Mesendoderm (in vitro differentiated cells): ENCODE results near the gene S100A6.

ENCODE experiments used
- DNase-seq: peaks from one replicate; pipeline ENCODE4 v3.0.0; 2013
- H2AK5ac ChIP-seq: 2 replicates; pipeline ENCODE4 v1.6.1; 2013; ENCODE audit warnings: low read length, inconsistent platforms
- H2BK120ac ChIP-seq: 2 replicates; pipeline ENCODE4 v1.6.1; 2013; ENCODE audit warnings: low read depth, mild to moderate bottlenecking, low read length, moderate library complexity, mixed read lengths
- H2BK15ac ChIP-seq: replicated peaks from 2 replicates; pipeline ENCODE4 v1.6.1; 2013; ENCODE audit warnings: low read depth, mild to moderate bottlenecking, moderate library complexity
- H2BK5ac ChIP-seq: 2 replicates; pipeline ENCODE4 v1.6.1; 2013; ENCODE audit warnings: low read length, inconsistent platforms
- H3K18ac ChIP-seq: 2 replicates; pipeline ENCODE4 v1.6.1; 2013; ENCODE audit warnings: mild to moderate bottlenecking, low read length, mixed read lengths
- H3K23ac ChIP-seq: one replicate; pipeline ENCODE4 v1.6.1; 2013; ENCODE audit warnings: low read length
- H3K27ac ChIP-seq: 2 replicates; pipeline ENCODE4 v1.5.1; 2013; ENCODE audit warnings: low read depth, mild to moderate bottlenecking, inconsistent platforms, low read length, moderate library complexity
- H3K27me3 ChIP-seq: 2 replicates; pipeline ENCODE4 v1.6.1; 2013; ENCODE audit warnings: low read length, control low read depth, mild to moderate bottlenecking, inconsistent platforms; ENCODE audit not compliant: insufficient read depth, poor library complexity
- H3K36me3 ChIP-seq: 2 replicates; pipeline ENCODE4 v1.6.1; 2013; ENCODE audit warnings: low read length, inconsistent platforms; ENCODE audit not compliant: control insufficient read depth, insufficient read depth
- H3K4ac ChIP-seq: one replicate; pipeline ENCODE4 v1.6.1; 2013; ENCODE audit warnings: low read depth, mild to moderate bottlenecking, low read length, moderate library complexity
- H3K4me1 ChIP-seq: 2 replicates; pipeline ENCODE4 v1.6.1; 2013; ENCODE audit warnings: low read depth, low read length, inconsistent platforms; ENCODE audit not compliant: control insufficient read depth
- H3K4me2 ChIP-seq: 2 replicates; pipeline ENCODE4 v1.6.1; 2013; ENCODE audit warnings: low read length
- H3K4me3 ChIP-seq: 2 replicates; pipeline ENCODE4 v1.5.1; 2013; ENCODE audit warnings: mild to moderate bottlenecking, low read length
- H3K56ac ChIP-seq: one replicate; pipeline ENCODE4 v1.6.1; 2013; ENCODE audit warnings: low read length
- H3K79me1 ChIP-seq: 2 replicates; pipeline ENCODE4 v1.6.1; 2013; ENCODE audit warnings: low read length, inconsistent platforms
- H3K79me2 ChIP-seq: 2 replicates; pipeline ENCODE4 v1.6.1; 2013; ENCODE audit warnings: mild to moderate bottlenecking, low read length; ENCODE audit not compliant: control insufficient read depth, insufficient read depth
- H3K9ac ChIP-seq: 2 replicates; pipeline ENCODE4 v1.6.1; 2013; ENCODE audit warnings: low read length, inconsistent platforms
- H4K5ac ChIP-seq: one replicate; pipeline ENCODE4 v1.6.1; 2013; ENCODE audit warnings: low read length
- H4K8ac ChIP-seq: one replicate; pipeline ENCODE4 v1.6.1; 2013; ENCODE audit warnings: low read depth, mild to moderate bottlenecking, control low read depth, low read length, moderate library complexity
- WGBS: extraction: QIAGEN DNeasy Blood & Tissue Kit; methylation state at CpG from one replicate; pipeline ENCODE4 v1.1.7; 2013; ENCODE audit warnings: low lambda C conversion rate, missing lambda C conversion rate; ENCODE audit not compliant: insufficient coverage; ENCODE audit errors: extremely low coverage; 5-methylcytosine and 5-hydroxymethylcytosine counted together

Gene S100A6

DNA sequence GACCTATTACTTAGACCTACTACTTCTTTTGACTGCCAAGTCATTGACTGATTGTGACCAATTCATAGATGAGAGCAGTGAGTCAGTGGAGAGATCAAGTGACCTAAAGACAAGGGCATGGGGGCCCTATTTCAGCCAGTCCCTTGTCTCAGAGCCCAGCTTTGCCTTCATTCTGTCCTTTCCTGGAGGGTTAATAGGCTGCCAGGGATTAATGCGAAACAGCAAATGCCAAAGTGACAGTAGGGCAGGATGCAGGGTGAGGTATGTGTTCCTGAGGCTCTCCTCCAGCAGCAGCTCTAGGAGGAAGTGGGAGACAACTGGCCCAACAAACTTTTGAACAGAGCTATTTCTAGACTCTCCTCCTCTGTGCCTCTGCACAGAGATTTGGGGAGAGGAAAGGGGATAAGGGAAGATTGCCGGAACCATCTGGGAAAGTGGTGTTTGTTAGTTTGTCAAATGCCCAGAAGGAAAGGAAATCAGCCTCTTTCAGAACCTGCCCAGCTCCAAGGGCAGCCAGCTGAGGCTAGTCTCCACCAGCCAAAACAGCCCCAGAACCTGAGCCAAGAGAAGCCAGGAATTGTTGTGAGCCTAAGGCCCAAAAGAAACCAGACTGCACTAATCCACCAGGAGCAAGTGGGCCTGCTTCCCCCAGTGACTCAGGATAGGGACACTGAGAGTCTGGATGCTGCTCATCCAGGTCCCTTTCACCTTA is 18.2 kb upstream of the S100A6 start:
- Histone ChIP-seq H3K27ac (no peak overlapping the region), H3K9ac (no peak overlapping the region)
- no peak for DNase-seq

DNA sequence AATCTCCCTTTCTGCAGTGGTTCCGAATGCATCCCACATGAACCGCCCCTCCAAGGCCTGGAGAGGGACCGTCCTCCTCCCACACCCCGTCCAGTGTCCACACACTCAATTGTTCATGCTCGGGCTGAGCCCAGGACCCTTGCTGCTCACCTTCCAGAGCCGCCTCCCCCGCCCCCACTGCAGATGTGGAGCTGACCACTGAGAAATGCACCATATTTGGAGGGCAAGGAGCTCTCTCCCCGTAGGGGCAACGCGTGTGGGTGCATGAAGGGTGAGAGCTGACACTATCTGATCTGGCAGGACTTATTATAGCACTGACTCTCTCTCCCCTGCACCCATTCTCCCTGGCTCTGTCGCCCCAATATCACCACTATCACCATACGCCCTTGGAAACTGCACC is 17.3 kb upstream of the S100A6 start:
- Histone ChIP-seq H3K4me2 (no peak overlapping the region), H4K5ac (no peak overlapping the region), H2BK5ac (no peak overlapping the region), H3K27ac (no peak overlapping the region), H2BK15ac (no peak overlapping the region), H3K4me1 (peaks cover 3% of the 10 kb centered on the region), H3K4me3 (no peak overlapping the region), H3K56ac (no peak overlapping the region), H4K8ac (no peak overlapping the region), H2AK5ac (no peak overlapping the region), H3K27me3 (no peaks in the 10 kb centered on the region), H3K4ac (no peak overlapping the region), H2BK120ac (no peak overlapping the region), H3K18ac (no peak overlapping the region), H3K79me2 (no peaks in the 10 kb centered on the region), H3K79me1 (no peaks in the 10 kb centered on the region), H3K23ac (peak overlapping the region; percentile 50), H3K36me3 (no peaks in the 10 kb centered on the region), H3K9ac (no peak overlapping the region)
- no peak for DNase-seq
- WGBS: no CpG with 5 or more reads among the region's 12 CpGs

More for the DNA sequence above, 18.2 kb upstream of the S100A6 start:
- H3K36me3 ChIP-seq: no peaks in the 10 kb centered on the region
- no peaks in the 10 kb centered on the region for H3K79me1 ChIP-seq
- H3K18ac ChIP-seq: no peak overlapping the region
- no peak overlapping the region for H3K56ac ChIP-seq
- H3K4me1 ChIP-seq: peaks cover 3% of the 10 kb centered on the region
- no peak overlapping the region for H4K8ac ChIP-seq
- H3K4ac ChIP-seq: no peak overlapping the region
- H3K79me2 ChIP-seq: no peaks in the 10 kb centered on the region
- no peak overlapping the region for H2BK120ac ChIP-seq
- H3K4me3 ChIP-seq: no peak overlapping the region
- H2BK5ac ChIP-seq: no peak overlapping the region
- H4K5ac ChIP-seq: no peak overlapping the region
- H2AK5ac ChIP-seq: no peak overlapping the region
- no CpG with 5 or more reads among the region's 2 CpGs for WGBS
- no peak overlapping the region for H3K4me2 ChIP-seq
- H3K27me3 ChIP-seq: no peaks in the 10 kb centered on the region
- H2BK15ac ChIP-seq: no peak overlapping the region
- H3K23ac ChIP-seq: no peak overlapping the region

- no peak overlapping the region for H3K56ac ChIP-seq
- no peak for DNase-seq
- no peak overlapping the region for H2AK5ac ChIP-seq
- H3K4me2 ChIP-seq: no peak overlapping the region
- peaks cover 3% of the 10 kb centered on the region for H3K4me1 ChIP-seq
- H3K79me1 ChIP-seq: no peaks in the 10 kb centered on the region
- no peak overlapping the region for H2BK15ac ChIP-seq
- H3K79me2 ChIP-seq: no peaks in the 10 kb centered on the region
- H4K5ac ChIP-seq: no peak overlapping the region
- H3K27me3 ChIP-seq: no peaks in the 10 kb centered on the region
- H4K8ac ChIP-seq: no peak overlapping the region
- no peaks in the 10 kb centered on the region for H3K36me3 ChIP-seq
- H3K18ac ChIP-seq: no peak overlapping the region
- H2BK120ac ChIP-seq: no peak overlapping the region
- no peak overlapping the region for H3K23ac ChIP-seq
- H3K4me3 ChIP-seq: no peak overlapping the region
- no peak overlapping the region for H2BK5ac ChIP-seq
- H3K9ac ChIP-seq: no peak overlapping the region
- H3K27ac ChIP-seq: no peak overlapping the region
- no CpG with 5 or more reads among the region's 8 CpGs for WGBS
- H3K4ac ChIP-seq: no peak overlapping the region
These were observed 16.5 kb upstream of the S100A6 start for GRCh38 chr1:153552335-153552734.

GRCh38 chr1:153550827-153551500 is 15.2 kb upstream of the S100A6 start:
- Histone ChIP-seq H3K56ac (no peak overlapping the region), H3K4ac (no peak overlapping the region), H3K4me3 (no peak overlapping the region), H3K4me1 (peaks cover 3% of the 10 kb centered on the region), H2BK15ac (no peak overlapping the region), H3K23ac (no peak overlapping the region), H4K8ac (no peak overlapping the region), H3K18ac (no peak overlapping the region), H3K79me1 (no peaks in the 10 kb centered on the region), H3K79me2 (no peaks in the 10 kb centered on the region), H3K9ac (no peak overlapping the region), H2BK5ac (no peak overlapping the region), H3K27ac (no peak overlapping the region), H2BK120ac (no peak overlapping the region), H2AK5ac (no peak overlapping the region), H3K4me2 (no peak overlapping the region), H4K5ac (no peak overlapping the region), H3K36me3 (no peaks in the 10 kb centered on the region), H3K27me3 (no peaks in the 10 kb centered on the region)
- no peak for DNase-seq
- no CpG with 5 or more reads among the region's 10 CpGs for WGBS

DNA sequence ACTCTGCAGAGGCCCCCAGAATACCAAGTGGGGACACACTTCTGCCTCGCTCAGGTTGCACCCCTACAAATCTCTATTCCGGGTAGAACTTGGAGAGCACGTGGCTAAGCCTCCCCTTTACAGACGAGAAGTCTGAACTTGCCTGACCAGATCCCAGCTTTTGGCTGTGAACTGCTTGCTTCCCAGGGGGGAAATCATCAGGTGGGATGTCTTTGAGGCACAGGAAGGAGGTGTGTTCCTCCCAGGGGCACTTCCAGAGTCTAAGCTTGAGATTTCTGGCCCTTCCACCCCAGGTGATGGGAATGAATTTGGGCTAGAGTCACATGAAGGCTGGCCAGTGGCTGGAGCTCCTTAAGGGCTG is 14.6 kb upstream of the S100A6 start:
- H3K4ac ChIP-seq: no peak overlapping the region
- no peak overlapping the region for H3K18ac ChIP-seq
- H3K27me3 ChIP-seq: no peaks in the 10 kb centered on the region
- no peak overlapping the region for H2BK5ac ChIP-seq
- WGBS: no CpG with 5 or more reads among the region's 4 CpGs
- no peak overlapping the region for H2BK15ac ChIP-seq
- H4K8ac ChIP-seq: no peak overlapping the region
- H3K4me3 ChIP-seq: no peak overlapping the region
- H3K79me2 ChIP-seq: no peaks in the 10 kb centered on the region
- no peak overlapping the region for H3K9ac ChIP-seq
- H3K4me2 ChIP-seq: no peak overlapping the region
- no peak overlapping the region for H2AK5ac ChIP-seq
- H3K23ac ChIP-seq: no peak overlapping the region
- no peaks in the 10 kb centered on the region for H3K79me1 ChIP-seq
- H3K4me1 ChIP-seq: peaks cover 6% of the 10 kb centered on the region
- no peak overlapping the region for H3K27ac ChIP-seq
- H3K36me3 ChIP-seq: no peaks in the 10 kb centered on the region
- no peak overlapping the region for H4K5ac ChIP-seq
- DNase-seq: no peak
- H2BK120ac ChIP-seq: no peak overlapping the region
- H3K56ac ChIP-seq: no peak overlapping the region
